HEK293T (cell line): ENCODE data around the gene SRP54.

Experiments
- ARNT ChIP-seq: fragments of 450-650 bp; IDR thresholded peaks from 2 replicates; pipeline ENCODE4 v1.6.1; 2017; ENCODE audit warnings: mild to moderate bottlenecking
- BHLHE40 ChIP-seq: fragments of 450-650 bp; IDR thresholded peaks from 2 replicates; pipeline ENCODE4 v1.6.1; 2016; ENCODE audit warnings: mild to moderate bottlenecking, moderate library complexity, borderline replicate concordance
- ELF4 ChIP-seq: fragments of 450-650 bp; IDR thresholded peaks from 2 replicates; pipeline ENCODE4 v1.6.1; 2017; ENCODE audit warnings: antibody characterized with exemption
- FOXK2 ChIP-seq: fragments of 450-650 bp; IDR thresholded peaks from 2 replicates; pipeline ENCODE4 v1.6.1; 2016; ENCODE audit warnings: mild to moderate bottlenecking
- HDGF ChIP-seq: fragments of 450-650 bp; IDR thresholded peaks from 2 replicates; pipeline ENCODE4 v1.6.1; 2017; ENCODE audit warnings: antibody characterized with exemption, borderline replicate concordance
- L3MBTL2 ChIP-seq: fragments of 450-650 bp; conservative IDR thresholded peaks from 2 replicates; pipeline ENCODE4 v1.6.1; 2016; ENCODE audit warnings: mild to moderate bottlenecking
- PKNOX1 ChIP-seq: fragments of 450-650 bp; IDR thresholded peaks from 2 replicates; pipeline ENCODE4 v1.6.1; 2016
- SP1 ChIP-seq: fragments of 450-650 bp; IDR thresholded peaks from 2 replicates; pipeline ENCODE4 v1.6.1; 2017
- SUZ12 ChIP-seq: fragments of 450-650 bp; IDR thresholded peaks from 2 replicates; pipeline ENCODE4 v1.6.1; 2016; ENCODE audit warnings: mild to moderate bottlenecking
- TARDBP ChIP-seq: fragments of 450-650 bp; IDR thresholded peaks from 2 replicates; pipeline ENCODE4 v1.6.1; 2016
- ZNF384 ChIP-seq: fragments of 450-650 bp; IDR thresholded peaks from 2 replicates; pipeline ENCODE4 v1.6.1; 2016

GRCh38 chr14:35032562-35032961 lies 49.8 kb downstream of the SRP54 start:
- TF ChIP-seq PKNOX1 (no peak), ZNF384 (no peak), TARDBP (no peak), FOXK2 (no peak), L3MBTL2 (no peak), BHLHE40 (no peak), SP1 (no peak), SUZ12 (no peak), HDGF (no peak), ELF4 (no peak), ARNT (no peak)
